Middle frontal gyrus (tissue), 1 donor: Measurements from ENCODE around the gene BCR.

Source experiments
- DNase-seq: peaks from one replicate; pipeline ENCODE4 v3.0.0-alpha.2; 2015; ENCODE audit warnings: low spot score; ENCODE audit errors: extremely low spot score

Gene BCR

DNA sequence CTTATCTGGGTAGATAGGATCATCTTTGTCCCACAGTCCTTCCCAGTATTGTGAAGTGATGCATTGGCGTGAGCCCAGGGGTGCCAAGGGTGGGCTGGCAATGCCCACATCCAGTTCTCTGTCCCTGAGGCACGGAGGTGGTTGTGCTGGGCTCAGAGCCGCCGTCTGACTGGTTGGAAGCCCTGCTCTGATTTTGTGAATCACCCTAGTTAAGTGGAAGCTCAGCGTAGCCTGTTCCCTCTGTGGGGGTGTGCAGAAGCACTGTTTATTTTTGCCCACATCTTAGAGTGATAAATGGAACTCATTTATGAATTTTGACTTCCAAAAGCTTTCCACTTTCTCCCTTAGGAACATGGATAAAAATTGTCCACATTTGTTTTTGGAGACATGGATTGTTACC is 13.6 kb downstream of the BCR start:
- no peak for DNase-seq

- DNase-seq: no peak
These were observed 15.9 kb downstream of the BCR start for GRCh38 chr22:23196165-23196564.

DNA sequence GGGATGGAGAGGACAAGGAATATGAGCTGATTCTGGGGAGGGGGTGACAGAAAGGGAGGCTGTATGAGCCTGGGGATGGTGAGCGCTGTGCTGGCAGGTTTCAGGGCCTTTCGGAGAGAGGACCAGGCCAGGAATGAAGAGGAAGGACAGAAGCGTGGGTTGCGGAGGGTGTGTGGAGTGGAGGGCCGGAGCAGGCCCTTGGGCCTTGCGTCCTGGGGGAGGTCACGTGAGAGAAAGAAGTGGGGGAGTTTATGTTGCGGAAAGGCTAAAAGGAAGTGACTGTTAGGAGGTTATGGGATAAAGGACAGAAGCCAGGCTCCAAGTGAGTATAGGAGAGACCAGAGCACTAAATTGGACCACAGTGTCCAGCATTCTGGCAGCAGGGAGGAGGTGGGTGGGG is 17.5 kb downstream of the BCR start:
- DNase-seq: no peak

DNA sequence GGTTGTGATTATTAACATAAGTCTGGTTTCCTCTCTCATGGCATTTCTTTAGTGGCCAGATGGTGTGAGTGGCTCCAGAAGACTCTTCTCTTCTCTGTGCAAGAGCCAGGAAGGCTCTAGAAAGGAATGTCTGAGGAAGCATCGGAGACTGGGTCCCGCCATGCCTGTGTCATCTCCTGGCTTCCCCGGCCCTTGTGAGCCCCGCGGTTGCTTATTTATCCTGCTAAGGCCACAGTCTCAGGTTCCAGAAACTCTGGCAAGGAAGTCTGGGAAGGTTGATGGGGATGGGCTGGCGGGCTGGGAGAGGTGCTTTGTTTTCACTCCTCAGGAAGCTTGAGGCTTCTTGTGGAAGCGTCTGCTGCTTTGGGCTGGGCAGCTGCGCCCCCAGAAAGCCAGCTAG is 18.9 kb downstream of the BCR start:
- no peak for DNase-seq

DNA sequence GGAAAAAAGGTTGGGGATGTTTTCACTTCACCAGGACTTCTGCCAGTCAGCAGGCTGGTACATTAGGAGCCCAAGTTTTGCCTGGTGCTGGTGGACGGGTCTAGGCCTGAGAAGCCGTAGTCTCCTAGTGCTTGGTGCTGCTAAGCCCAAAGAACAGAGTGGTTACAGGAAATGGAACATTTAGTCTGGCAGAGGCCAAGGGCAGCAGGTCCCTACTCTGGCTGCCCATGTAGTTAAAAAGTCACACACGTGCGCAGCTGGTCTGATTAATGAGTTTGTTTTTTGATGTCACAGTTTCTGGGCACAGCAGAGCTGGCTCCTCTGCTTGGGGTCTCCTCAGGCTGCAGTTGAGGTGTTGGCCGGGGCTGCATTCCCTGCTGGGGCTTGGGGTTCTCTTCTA is 20.6 kb downstream of the BCR start:
- DNase-seq: no peak

- DNase-seq: no peak
These were observed 22.6 kb downstream of the BCR start for GRCh38 chr22:23202812-23203451.

DNA sequence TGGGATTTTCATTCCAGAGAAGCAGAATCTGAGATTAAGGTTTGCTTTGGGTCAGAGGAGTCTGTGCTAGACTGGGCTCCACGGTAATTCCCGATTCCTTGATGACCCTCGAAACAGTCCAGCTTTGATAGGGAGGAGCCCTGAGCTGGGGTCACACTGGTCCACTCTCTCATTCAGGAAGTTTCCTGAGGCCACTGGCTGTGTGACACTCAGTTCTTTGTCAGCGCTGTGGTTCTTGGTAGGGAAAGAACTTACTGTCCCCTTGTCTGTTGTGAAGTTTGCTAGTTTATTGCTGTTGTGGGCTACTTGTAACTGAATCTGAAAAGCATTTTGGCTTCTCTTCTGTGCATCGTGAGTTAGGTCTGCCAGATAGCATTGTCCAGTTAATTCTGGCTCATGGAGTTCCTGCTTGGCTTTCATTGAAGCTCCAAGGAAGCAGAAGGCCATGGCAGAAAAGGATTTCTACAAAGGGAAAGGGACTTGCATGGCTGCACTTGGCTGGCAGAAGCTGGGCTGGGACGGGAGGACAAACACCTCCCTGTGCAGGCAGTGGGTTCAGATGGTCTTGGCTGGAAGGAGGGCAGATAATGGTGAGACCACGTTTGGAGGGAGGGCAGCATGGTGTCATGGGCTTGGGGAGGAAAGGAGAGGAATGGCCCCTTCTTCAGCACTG is 23.3 kb downstream of the BCR start:
- no peak for DNase-seq

DNA sequence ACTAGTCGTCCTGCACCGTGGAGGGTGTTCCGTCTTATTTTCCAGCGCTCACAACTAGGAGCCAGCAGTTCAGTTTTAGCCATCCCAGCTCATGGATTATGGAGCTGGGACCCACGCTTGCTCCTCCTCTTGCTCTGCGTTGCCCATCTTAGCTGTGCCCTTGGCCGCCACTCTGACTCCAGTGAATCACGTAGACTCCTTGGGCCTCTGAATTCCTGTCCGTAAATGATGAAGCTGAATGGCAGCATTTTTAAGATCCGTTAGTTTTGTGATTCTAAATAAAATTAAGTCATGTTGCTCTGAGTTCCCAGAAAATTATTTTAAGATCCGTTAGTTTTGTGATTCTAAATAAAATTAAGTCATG is 23.8 kb downstream of the BCR start:
- DNase-seq: no peak

- DNase-seq: no peak
These were observed 24.3 kb downstream of the BCR start for GRCh38 chr22:23204541-23205157.

DNA sequence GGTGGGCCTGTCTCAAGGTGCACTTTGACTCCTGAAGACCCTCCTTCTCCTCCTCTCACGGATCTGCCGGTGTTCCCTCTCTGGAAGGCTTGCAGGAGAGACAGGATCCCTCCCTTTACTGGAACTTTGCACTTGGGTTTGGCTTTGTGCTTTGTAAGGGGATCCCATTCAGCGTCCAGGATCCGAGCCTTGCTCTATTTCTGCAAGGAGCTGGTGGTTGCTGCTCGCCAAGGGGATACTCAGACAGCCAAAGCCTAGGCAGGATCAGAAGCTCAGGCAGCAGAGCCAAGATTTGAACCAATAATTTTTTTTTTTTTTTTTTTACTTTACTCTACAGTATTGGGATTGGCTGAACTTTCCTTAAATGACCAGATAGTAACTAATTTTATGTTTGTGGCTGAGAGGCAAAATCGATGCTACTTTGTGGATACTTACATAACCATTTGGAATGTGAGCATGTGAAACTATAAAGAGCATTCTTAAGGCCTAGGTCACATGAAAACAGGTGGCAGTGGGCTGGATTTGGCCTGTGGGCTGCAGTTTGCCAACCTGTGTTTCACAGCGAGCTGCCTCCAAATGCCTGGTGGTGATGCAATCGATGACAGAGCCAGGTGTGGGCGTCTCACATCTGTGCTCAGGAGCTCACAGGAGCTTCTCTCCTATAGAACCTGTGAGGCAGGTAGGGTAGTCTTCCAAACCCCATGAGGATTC is 25.2 kb downstream of the BCR start:
- DNase-seq: no peak

GRCh38 chr22:23206915-23207314 is 26.6 kb downstream of the BCR start:
- DNase-seq: no peak

DNA sequence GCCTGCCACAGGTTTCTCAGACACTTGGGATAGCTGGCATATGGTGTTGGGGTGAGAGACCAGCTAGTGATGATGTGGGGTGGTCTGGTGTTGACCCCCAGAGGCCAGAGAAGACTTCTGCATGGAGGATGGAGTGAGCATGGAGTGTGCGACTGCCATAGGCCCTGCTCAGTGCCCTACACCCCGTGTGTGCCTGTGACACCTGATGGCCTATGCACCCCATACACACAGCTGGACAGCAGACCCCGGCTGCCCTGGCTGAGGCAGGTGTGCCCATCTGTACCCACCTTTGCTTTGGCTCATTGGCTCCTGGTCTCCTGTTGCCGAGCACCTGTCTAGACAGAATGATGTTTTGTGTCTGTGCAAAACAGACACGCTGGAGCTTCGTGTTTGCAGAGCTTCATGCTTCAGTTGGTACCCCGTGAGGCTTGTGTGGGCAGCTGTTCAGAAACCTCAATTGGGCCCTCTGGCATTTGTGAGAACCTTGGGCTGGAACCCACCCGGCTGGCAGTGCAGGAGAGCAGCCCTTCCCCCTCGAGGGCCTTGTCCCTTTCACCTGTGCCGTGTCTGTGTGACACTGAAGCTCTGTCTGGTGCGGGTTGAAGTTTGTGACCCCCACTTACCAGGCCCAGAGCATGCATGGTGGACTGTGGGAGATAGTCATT is 27.6 kb downstream of the BCR start:
- no peak for DNase-seq

DNA sequence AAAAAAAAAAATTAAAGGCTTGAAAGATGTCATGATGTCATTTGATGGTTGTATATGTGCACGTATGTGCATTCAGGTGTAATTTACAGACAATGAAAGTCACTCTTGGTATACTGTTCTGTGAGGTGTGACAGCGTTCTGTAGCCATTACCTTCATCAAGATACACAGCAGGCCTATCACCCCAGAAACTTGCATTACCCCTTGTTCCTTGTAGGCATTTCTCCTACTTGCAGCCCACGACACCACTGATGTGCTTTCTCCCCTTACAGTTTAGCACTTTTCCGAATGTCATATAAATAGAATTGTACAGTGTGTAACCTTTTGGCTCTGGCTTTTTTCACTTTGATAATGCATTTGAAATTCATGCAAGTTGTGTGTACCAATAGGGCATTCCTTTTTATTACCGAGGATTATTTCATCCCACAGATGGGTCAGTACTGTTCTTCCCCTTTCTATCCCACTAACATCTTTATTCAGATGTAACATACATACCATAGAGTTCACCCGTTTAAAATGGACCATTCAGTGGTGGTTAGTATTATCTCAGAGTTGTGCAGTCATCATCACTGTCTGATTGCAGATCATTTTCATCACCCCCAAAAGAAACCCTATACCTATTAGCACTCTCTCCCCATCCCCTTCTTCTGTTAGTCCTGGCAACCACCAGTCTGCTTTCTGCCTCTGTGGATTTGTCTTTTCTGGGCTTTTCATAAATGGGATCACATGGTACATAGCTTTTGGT is 30.3 kb downstream of the BCR start:
- no peak for DNase-seq

DNA sequence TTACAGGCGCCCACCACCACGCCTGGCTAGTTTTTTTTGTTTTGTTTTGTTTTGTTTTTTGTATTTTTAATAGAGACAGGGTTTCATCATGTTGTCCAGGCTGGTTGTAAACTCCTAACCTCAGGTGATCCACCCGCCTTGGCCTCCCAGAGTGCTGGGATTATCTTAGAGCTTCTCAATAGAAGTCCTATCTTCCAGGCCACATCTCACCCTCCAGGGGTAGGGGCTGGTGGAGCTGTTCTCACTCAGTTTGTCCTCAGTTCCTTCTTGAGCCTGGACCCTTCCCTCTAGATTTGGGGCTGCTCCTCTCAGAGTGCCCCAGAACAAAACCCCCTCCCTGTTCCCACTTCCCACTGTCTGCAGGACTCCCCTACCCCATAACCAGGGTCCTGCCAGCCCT is 31.3 kb downstream of the BCR start:
- DNase-seq: no peak

- no peak for DNase-seq
These were observed 32.0 kb downstream of the BCR start for GRCh38 chr22:23212061-23213021.

DNA sequence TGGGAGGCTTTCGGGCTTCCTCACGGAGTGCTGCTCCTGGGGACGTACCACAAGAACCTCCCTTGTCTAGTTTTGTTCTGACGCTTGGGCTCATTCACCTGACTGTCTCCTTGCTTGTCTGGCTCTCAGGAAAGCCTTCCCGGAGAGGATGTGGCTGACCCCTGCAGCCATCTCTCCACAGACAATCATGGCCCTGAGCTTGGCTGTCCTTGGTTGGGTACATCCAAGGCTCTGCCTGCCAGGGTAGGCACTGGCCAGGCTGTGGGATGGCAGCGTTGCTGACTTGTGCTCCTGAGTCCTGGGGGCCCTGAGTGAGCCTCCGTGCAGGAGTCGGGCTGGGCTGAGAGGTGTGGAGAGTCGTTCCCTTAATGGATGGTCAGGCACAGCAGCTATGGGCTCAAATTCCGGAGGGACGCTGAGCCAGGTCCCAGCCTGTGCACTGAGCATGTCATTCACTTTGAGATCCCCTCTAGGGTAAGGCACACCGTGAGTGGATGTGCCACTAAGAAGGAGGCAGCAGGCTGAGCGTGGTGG is 32.8 kb downstream of the BCR start:
- no peak for DNase-seq

DNA sequence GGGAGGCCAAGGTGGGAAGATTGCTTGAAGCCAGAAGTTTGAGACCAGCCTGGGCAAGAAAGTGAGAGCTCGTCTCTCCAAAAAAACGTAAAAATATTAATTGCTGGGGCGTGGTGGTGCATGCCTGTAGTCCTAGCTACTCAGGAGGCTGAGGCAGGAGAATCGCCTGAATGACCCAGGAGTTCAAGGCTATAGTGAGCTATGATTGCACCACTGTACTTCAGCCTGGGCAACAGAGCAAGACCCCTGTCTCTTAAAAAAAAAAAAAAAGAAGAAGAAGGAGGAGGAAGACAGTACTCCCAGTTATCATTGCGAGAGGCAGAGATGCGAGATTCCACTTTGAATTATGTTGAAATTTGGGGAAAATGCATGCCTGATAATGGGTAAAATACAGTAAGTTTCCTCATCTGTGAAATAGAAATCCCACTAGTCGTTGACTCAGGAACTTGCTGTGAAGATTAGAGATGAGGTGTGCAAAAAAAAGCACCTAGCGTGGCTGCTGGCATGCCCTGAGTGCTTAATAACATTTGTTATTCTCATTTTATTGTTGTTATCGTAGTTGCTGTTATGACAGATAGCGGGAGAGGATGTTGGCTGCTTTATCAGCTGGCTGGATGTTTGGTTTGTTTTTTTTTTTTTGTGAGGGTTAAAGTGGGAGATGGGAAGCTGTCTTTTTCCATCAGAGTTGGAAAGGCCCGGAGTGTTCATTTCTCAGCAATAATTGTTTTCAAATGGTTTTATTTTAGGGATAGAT is 33.4 kb downstream of the BCR start:
- no peak for DNase-seq

DNA sequence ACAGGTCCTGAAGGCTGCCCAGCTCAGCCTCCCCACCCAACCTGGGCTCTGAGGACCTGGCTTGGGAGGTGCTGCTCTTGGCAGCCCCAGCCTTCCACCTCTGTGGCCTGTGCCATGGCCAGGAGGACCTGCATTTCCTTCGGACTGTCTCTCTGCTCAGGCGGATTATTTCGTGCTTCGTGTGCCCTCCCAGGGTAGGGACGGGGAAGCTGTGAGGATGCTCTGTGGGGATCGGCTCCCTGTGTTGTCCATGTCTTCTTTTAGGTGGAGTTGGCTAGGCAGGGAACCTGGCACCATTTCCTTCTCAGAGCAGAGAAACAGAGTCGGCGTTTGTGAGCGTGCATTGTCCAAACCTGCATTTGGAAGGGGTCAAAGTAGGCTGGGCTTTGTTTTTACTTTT is 34.1 kb downstream of the BCR start:
- no peak for DNase-seq
